GM06990 (cell line): ENCODE measurements around the gene CFAP68.
A peak's percentile ranks its signal among the peaks of the same experiment; 100 is the strongest.
"Not testable (repeated sequence)": the region's sequence is repeated elsewhere in the genome, so short reads cannot be mapped to it uniquely, and the experiment has no call there.

ENCODE experiments used
- DNase-seq: peaks from one replicate; pipeline ENCODE4 v3.0.0-alpha.2; 2011; ENCODE audit not compliant: insufficient read length; ENCODE audit errors: extremely low read depth
- H3K27me3 ChIP-seq: replicated peaks from 2 replicates; pipeline ENCODE4 v1.6.0; 2011; ENCODE audit warnings: low read length; ENCODE audit not compliant: control insufficient read depth, insufficient read depth
- H3K36me3 ChIP-seq: 2 replicates; pipeline ENCODE4 v1.5.1; 2011; ENCODE audit warnings: low read length; ENCODE audit not compliant: control insufficient read depth, insufficient read depth
- H3K4me3 ChIP-seq: replicated peaks from 2 replicates; pipeline ENCODE4 v1.5.1; 2011; ENCODE audit warnings: low read depth, mild to moderate bottlenecking, control low read depth, low read length
- TF ChIP-seq, protein P1 (sequence below): IDR thresholded peaks from 2 replicates; pipeline ENCODE4 v1.5.1; 2011; ENCODE audit warnings: low read length, control low read depth, mild to moderate bottlenecking, inconsistent platforms; ENCODE audit not compliant: insufficient read depth, poor library complexity, severe bottlenecking

Gene CFAP68

GRCh38 chr11:111926505-111927391 is 47.4 kb downstream of the CFAP68 start:
- no peaks in the 10 kb centered on the region for H3K36me3 ChIP-seq
- TF ChIP-seq, protein P1, sequence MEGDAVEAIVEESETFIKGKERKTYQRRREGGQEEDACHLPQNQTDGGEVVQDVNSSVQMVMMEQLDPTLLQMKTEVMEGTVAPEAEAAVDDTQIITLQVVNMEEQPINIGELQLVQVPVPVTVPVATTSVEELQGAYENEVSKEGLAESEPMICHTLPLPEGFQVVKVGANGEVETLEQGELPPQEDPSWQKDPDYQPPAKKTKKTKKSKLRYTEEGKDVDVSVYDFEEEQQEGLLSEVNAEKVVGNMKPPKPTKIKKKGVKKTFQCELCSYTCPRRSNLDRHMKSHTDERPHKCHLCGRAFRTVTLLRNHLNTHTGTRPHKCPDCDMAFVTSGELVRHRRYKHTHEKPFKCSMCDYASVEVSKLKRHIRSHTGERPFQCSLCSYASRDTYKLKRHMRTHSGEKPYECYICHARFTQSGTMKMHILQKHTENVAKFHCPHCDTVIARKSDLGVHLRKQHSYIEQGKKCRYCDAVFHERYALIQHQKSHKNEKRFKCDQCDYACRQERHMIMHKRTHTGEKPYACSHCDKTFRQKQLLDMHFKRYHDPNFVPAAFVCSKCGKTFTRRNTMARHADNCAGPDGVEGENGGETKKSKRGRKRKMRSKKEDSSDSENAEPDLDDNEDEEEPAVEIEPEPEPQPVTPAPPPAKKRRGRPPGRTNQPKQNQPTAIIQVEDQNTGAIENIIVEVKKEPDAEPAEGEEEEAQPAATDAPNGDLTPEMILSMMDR = no peak
- H3K27me3 ChIP-seq = no peaks in the 10 kb centered on the region
- DNase-seq = peak; percentile 97
- peak overlapping the region; percentile 55 for H3K4me3 ChIP-seq

- DNase-seq = no peak
- no peaks in the 10 kb centered on the region for H3K36me3 ChIP-seq
- TF ChIP-seq, protein P1 = no peak
- H3K27me3 ChIP-seq = no peaks in the 10 kb centered on the region
- no peak overlapping the region for H3K4me3 ChIP-seq
Measured at GRCh38 chr11:111930472-111930871, 51.1 kb downstream of the CFAP68 start.

GRCh38 chr11:111932611-111932950 is 53.2 kb downstream of the CFAP68 start:
- H3K27me3 ChIP-seq = no peaks in the 10 kb centered on the region
- H3K36me3 ChIP-seq = no peaks in the 10 kb centered on the region
- TF ChIP-seq, protein P1 = no peak
- no peak overlapping the region for H3K4me3 ChIP-seq
- no peak for DNase-seq

- DNase-seq, H3K27me3 ChIP-seq, H3K4me3 ChIP-seq: not testable (repeated sequence)
Measured at GRCh38 chr11:111933176-111933575, 53.8 kb downstream of the CFAP68 start.

DNA sequence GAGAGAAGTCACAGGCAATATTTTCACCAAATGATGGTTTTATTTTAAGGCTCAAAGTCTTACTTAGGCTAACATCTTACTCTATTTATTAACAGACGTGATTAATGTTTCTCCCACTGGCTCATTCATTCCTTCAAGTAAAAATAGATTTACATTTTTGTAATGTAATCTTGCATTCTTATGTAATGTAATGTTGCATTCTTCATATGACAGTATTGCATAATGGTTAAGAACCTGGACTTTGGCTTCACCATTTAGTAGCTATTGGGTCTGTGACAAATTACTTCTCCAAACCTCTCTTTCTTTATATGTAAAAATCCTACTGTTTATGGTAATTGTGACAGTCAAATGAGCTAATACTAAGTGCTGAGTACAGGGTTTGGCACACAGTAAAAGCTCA is 54.5 kb downstream of the CFAP68 start:
- Histone ChIP-seq H3K4me3 (no peak overlapping the region), H3K27me3 (no peaks in the 10 kb centered on the region), H3K36me3 (no peaks in the 10 kb centered on the region)
- DNase-seq = no peak
- TF ChIP-seq, protein P1 = no peak

More at GRCh38 chr11:111933176-111933575, 53.8 kb downstream of the CFAP68 start:
- H3K36me3 ChIP-seq = not testable (repeated sequence)

GRCh38 chr11:111934306-111934705 is 55.0 kb downstream of the CFAP68 start:
- TF ChIP-seq, protein P1 = no peak

More at GRCh38 chr11:111934306-111934705, 55.0 kb downstream of the CFAP68 start:
- H3K4me3 ChIP-seq = no peak overlapping the region
- no peaks in the 10 kb centered on the region for H3K27me3 ChIP-seq
- DNase-seq = no peak
- no peaks in the 10 kb centered on the region for H3K36me3 ChIP-seq
